ENCODE measurements around the gene AICDA.

DNA sequence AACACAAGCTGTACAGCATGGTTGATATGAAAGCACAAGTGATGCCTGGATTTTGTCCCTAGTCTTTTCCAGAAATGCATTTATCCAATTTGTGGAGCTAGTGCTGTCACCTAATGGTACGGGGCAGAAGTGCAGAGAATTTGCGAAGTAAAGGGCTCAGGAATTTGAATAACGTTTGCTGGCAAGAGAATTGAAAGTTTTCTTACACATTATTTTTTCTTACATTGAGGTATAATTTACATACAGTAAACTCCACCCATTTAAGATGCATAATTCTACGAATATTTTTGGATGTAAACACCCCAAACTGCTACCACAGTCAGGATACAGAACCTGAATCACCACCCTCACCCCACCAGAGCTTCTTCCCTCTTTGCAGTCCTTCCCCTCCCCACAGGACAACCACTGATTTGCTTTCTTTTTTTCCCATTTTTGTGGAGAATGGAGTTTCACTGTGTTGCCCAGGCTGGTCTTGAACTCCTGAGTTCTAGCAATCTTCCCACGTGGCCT lies 3.5 kb downstream of the AICDA start:
- TF ChIP-seq CTCF (IDR thresholded peaks at IDR 0.05; ENCODE audit: low read depth, low read length, poor library complexity, severe bottlenecking) (peak; percentile 93), EZH2phosphoT487 (IDR thresholded peaks at IDR 0.05; ENCODE audit: borderline replicate concordance, low read length) (no peak)

Data from DOHH2 (cell line).